ENCODE results near the gene PCNX2.
A peak's percentile ranks its signal among the peaks of the same experiment; 100 is the strongest.

PCNX2 gene

GRCh38 chr1:233295237-233295974, at the start of gene PCNX2:
Gene PCNX2 (minus strand): TSS chr1:233295725. CDS start chr1:233295478, 247 bp downstream.
- DNase-seq, result peak; percentile 59

GRCh38 chr1:233343262-233343661, 47.7 kb upstream of the PCNX2 start:
- no peak for DNase-seq

GRCh38 chr1:233342086-233342485, 46.6 kb upstream of the PCNX2 start:
- no peak for DNase-seq

DNA sequence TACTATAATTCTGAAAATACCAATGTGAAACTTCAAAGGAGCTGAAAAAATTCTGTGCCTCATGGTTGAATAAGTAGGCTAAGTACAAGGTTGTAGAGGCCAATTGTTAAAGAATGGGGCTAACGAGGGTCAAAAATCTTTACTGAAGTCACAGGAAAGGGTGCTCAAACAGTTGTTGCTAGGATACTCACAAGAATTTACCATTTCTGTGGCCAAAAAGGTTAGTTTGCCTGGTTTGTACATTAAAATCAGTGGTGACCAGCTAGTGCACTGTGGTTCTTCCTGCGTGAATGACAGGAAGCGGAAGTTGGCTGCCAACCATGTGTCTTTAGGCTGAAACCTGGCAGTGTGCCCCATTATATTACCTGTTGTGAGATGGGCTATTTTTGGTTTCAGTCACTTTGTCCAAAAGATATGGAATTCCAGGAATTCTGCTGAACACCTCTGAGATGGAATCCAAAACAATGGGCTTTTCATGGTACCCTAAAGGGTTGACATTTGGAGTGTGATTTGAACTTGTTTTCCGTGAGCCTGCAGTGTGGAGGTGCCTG, 45.5 kb upstream of the PCNX2 start:
- no peak for DNase-seq

DNA sequence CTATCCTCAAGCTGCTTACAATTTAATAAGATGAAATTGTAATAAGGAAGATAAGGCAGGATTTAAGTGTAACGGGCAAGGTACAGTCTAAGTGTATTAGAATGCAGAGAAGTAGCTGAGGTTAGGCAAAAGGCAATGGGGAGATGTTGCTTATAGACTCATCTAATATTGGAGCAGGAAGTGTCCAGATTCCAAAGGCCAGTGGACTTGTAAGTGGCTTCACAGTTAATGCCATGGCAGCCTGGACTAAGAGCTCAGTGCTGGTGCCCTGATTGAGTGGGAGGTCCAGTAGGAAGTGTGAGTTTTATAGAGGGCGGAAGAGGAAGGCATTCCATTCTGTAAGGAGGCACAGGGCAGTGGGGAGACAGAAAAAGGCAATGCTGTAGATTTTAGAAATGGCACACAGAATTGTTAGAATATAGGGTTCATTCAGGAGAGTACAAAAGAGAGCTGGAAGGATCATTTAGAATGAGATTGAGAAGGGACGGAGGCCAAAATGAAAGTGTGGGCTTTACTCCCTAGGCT, 44.6 kb upstream of the PCNX2 start:
- DNase-seq, result no peak

DNA sequence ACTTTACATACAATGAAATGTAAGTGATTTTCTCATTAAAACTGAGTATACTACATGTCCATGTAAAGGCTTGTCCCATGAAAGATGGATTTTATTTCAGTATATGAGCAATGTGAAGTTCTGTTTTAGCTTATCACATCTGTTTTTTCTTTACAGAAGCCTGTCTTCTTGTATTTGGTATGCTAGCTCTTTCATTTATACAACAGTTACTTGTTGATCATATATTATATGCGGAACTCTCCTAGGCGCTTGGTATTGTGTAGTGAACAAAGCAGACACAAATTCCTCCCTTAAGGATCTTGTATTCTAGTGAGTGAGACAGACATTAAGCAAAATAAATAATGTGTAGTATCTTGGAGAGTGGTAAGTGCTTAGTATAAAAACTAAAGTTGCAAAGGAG, 42.6 kb upstream of the PCNX2 start:
- no peak for DNase-seq

- no peak for DNase-seq
Measured at GRCh38 chr1:233337505-233337904, 42.0 kb upstream of the PCNX2 start.

GRCh38 chr1:233336554-233337456, 41.3 kb upstream of the PCNX2 start:
- no peak for DNase-seq

- no peak for DNase-seq
Measured at GRCh38 chr1:233334092-233334491, 38.6 kb upstream of the PCNX2 start.

GRCh38 chr1:233333086-233333485, 37.6 kb upstream of the PCNX2 start:
- no peak for DNase-seq

DNA sequence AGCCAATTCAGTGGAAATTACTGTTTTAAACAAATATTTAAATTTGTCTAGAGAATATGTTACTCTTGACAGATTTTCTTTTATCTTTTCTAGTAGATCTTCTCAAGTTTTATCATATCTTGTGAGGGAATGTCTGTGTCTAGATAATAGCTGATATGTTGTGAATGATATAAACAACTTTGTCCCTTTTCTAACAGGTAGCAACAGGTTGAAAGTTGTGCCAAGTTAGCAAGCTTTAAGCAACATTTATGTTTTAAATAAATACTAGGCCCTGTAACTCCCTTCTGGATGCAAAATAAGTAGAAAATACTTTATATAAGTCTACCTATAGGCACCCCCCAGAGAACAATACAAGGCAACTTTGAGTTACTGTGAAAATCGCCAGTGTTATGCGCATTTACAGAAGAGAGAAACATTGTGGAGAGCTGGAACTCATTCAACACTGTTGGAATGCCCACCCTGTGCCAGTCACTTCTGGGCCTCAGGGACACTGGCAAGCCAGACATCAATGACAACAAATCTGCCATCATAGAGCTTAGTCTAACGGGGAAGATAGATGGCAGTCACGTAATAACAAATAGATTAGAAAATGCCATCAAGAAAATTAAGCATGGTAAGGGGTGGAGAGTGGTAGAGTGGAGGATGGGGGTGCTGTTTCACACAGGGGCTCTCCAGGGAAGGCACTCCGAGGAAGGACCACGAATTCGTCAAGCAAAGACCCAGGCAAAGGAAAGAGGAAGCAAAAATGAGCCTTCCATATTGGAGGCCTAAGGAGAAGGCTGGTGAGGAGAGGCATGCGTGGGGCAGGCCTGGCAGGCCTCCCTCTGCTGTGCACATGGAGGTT, 36.4 kb upstream of the PCNX2 start:
- no peak for DNase-seq

GRCh38 chr1:233328142-233328921, 32.8 kb upstream of the PCNX2 start:
- DNase-seq, result peak; percentile 21

DNA sequence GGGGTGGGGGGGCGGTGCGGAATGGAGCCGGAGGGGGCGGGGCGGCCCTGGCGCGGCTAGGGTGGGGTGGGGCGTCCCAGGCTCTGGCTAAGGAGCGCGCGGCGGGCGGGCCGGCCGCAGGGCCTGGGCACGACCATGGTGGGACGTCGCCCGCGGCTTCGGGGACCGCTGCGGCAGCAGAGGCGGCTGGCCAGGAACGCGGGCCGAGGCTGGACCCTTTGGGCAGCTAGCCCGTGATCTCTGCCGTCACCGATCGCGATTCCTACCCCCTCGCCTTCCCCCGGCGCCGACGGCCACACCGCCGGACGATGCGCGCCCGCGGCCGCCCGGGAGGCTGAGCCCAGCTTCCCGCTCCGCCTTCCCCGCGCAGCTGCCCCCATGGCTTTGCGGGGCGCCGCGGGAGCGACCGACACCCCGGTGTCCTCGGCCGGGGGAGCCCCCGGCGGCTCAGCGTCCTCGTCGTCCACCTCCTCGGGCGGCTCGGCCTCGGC, 32.2 kb upstream of the PCNX2 start, which contains the start of gene MAP3K21:
MAP3K21 (plus strand) TSS at position 74 of the 491 bp plus-strand sequence; CDS start at position 379, 305 bp downstream.
- DNase-seq, result no peak

- DNase-seq, result peak; percentile 73
Measured at GRCh38 chr1:233326811-233327650, 31.5 kb upstream of the PCNX2 start.

DNA sequence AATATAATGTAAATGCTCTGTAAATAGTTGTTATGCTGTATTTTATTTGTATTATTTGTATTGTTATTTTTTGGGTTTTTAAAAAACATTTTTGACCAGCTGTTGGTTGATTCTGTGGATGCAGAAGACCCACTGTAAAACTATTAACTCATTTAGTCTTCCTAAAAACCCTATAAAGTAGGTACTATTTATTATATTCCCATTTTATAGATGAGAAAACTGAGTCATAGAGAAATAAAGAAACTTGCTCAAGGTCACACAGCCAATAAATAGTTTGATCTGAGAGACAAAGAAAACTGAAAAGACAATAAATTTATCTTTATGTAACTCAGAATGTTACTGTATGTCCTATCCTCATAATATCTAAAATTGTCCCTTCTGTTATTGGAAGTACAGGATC, 30.8 kb upstream of the PCNX2 start:
- no peak for DNase-seq

GRCh38 chr1:233323718-233324117, 28.2 kb upstream of the PCNX2 start:
- no peak for DNase-seq

DNA sequence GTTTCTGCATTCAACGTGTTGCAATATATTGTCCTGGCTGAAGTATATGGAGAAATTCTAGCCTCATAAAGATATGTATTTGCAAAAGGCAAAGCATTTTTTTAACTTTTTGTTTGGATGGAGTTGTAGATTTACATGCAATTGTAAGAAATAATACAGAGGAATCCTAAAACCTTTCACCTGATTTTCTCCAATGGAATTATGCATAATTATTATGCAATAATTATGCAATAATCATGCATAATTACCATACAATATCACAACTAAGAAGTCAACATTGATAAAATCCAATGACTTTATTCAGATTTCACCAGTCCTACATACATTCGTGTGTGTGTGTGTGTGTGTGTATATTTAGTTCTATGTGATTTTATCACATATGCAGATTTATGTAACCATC, 24.5 kb upstream of the PCNX2 start:
- DNase-seq, result no peak

DNA sequence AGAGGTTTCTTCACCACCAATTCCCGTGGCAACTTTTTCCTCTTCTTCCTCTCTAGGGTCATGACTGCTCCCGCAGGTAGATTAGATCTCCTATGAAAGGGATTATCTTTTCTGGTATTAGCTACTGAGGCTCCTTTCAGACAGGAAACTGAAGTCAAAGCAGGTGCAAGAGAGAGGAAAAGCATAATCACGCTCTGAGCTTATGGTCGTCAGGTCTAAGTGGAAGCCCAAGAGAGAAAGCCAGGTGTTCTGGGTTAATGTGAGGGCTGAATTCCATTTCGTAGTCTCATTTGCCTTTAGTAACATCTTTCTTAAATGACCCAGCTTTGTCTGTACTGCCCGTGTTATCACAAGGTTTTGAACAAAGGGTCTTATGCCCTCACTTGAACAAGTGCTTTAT, 23.7 kb upstream of the PCNX2 start:
- no peak for DNase-seq

DNA sequence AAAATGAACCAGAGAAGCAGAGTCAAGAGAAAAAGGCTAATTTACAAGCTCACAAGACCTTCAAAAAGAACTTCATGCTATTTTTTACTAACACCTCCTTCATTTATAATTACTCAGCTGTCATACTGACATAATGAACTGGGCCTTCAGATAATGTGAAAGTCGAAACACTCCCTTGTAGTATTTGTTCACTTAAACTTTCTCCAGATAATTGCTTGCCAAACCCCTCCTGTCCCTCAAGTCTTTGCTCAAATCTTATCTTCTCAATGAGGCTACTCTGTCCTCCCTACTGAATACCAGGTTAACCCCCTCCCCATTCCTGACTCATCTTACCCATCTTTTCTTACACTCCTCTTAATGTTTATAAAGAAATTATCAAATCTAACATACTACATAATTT, 20.9 kb upstream of the PCNX2 start:
- DNase-seq, result no peak

DNA sequence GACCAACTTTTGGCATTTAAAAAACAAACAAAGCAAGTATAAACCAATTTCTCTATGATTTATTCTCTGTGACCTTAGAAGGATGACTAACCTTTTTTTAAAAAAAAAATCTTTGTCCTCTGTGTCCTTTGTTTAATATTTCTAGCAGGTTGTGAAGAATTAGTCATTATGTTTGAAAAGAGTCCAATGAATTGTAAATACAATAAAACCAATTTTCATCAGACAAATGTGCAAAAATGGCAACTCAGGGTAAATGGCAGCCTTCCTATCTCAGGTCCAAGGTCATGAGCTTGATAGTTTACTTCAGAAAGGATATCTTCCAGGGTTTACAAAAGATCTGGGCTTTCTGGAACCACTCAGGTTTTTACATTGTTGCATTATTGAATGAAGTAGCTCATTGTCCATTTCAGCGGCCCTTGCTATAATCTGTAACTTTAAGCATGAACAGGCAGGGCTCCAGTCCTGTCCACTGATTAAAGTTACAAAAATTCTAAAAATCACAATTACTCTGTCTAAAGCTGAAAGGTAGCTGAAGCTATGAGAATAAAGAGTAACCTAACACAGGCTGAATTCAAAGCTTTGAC, 20.3 kb upstream of the PCNX2 start:
- no peak for DNase-seq

Data from femur (tissue), 1 donor.